Activated T-cell treated with anti-CD3 and anti-CD28 coated beads, Interleukin-2, amount 50 U/mL, for 4 hours (primary cell): ENCODE measurements around the gene KRTAP19-4. TPM values are rescaled to one million over a fixed set of nuclear protein-coding genes. Genes with fewer than 3 reads are reported as not detected.

Experiments
- ATAC-seq, 2 donors: fragments of 200-7000 bp; cut with Tn5 transposase; one replicate each; pipeline ENCODE4 v1.10.0; 2021
- DNase-seq: peaks from one replicate; pipeline ENCODE4 v3.0.0-alpha.2; 2020
- H3K27me3 Mint-ChIP-seq: one replicate; pipeline ENCODE4 v1.8.0; 2021; ENCODE audit warnings: low read depth, mixed read lengths
- H3K36me3 Mint-ChIP-seq: one replicate; pipeline ENCODE4 v1.8.0; 2022; ENCODE audit warnings: mixed read lengths; ENCODE audit not compliant: insufficient read depth
- H3K4me1 Mint-ChIP-seq: one replicate; pipeline ENCODE4 v1.8.0; 2021; ENCODE audit warnings: low read depth, mixed read lengths
- H3K4me3 Mint-ChIP-seq: one replicate; pipeline ENCODE4 v1.8.0; 2021; ENCODE audit warnings: mild to moderate bottlenecking, moderate library complexity, mixed read lengths
- H3K9me3 Mint-ChIP-seq: one replicate; pipeline ENCODE4 v1.8.0; 2021; ENCODE audit warnings: mixed read lengths
- total RNA-seq, 3 donors: library from RNA; stranded (reverse); gene quantifications; one replicate each; pipeline ENCODE4 v1.2.1, GENCODE V29; 2021

KRTAP19-4 gene
- total RNA-seq, 3 donors from 2014 or later, result not detected

GRCh38 chr21:30463713-30464112, 33.3 kb downstream of the KRTAP19-4 start:
- ATAC-seq, result no peak
- peaks cover 3% of the 10 kb centered on the region for H3K9me3 Mint-ChIP-seq
- H3K4me1 Mint-ChIP-seq, result no peaks in the 10 kb centered on the region
- peaks cover 5% of the 10 kb centered on the region for H3K27me3 Mint-ChIP-seq
- H3K4me3 Mint-ChIP-seq, result no peak overlapping the region
- no peak for DNase-seq
- H3K36me3 Mint-ChIP-seq, result no peaks in the 10 kb centered on the region

GRCh38 chr21:30448514-30448913, 48.5 kb downstream of the KRTAP19-4 start:
- H3K4me3 Mint-ChIP-seq, result no peak overlapping the region
- no peaks in the 10 kb centered on the region for H3K4me1 Mint-ChIP-seq
- peaks cover 2% of the 10 kb centered on the region for H3K27me3 Mint-ChIP-seq
- no peak for DNase-seq
- no peaks in the 10 kb centered on the region for H3K9me3 Mint-ChIP-seq
- no peak for ATAC-seq
- no peaks in the 10 kb centered on the region for H3K36me3 Mint-ChIP-seq

- Mint-ChIP-seq H3K27me3 (peaks cover 2% of the 10 kb centered on the region), H3K4me1 (no peaks in the 10 kb centered on the region), H3K36me3 (no peaks in the 10 kb centered on the region), H3K4me3 (no peak overlapping the region), H3K9me3 (no peaks in the 10 kb centered on the region)
- DNase-seq, result no peak
- ATAC-seq, result no peak
These were observed 49.9 kb downstream of the KRTAP19-4 start for GRCh38 chr21:30447056-30447455.

Other genes with a start within 250 kb of the KRTAP19-4 start
- gene KRTAP24-1, start 214.2 kb downstream of the KRTAP19-4 start, total RNA-seq, result not detected
- gene KRTAP25-1, start 207.7 kb downstream of the KRTAP19-4 start, total RNA-seq, result not detected
- not detected for gene KRTAP26-1, start 176.8 kb downstream of the KRTAP19-4 start, total RNA-seq
- gene KRTAP27-1, start 159.5 kb downstream of the KRTAP19-4 start, total RNA-seq, result not detected
- gene KRTAP23-1, start 148.6 kb downstream of the KRTAP19-4 start, total RNA-seq, result not detected
- not detected for gene KRTAP13-2, start 124.9 kb downstream of the KRTAP19-4 start, total RNA-seq
- gene KRTAP13-1, start 101.1 kb downstream of the KRTAP19-4 start, total RNA-seq, result not detected
- not detected for gene KRTAP13-3, start 71.2 kb downstream of the KRTAP19-4 start, total RNA-seq
- not detected for gene KRTAP13-4, start 66.9 kb downstream of the KRTAP19-4 start, total RNA-seq
- not detected for gene KRTAP15-1, start 56.9 kb downstream of the KRTAP19-4 start, total RNA-seq
- not detected for gene KRTAP19-1, start 16.8 kb downstream of the KRTAP19-4 start, total RNA-seq
- not detected for gene KRTAP19-2, start 9.7 kb downstream of the KRTAP19-4 start, total RNA-seq
- gene KRTAP19-3, start 5.2 kb downstream of the KRTAP19-4 start, total RNA-seq, result not detected
- not detected for gene KRTAP19-5, start 5.0 kb upstream of the KRTAP19-4 start, total RNA-seq
- gene KRTAP19-6, start 44.7 kb upstream of the KRTAP19-4 start, total RNA-seq, result not detected
- not detected for gene KRTAP19-7, start 64.1 kb upstream of the KRTAP19-4 start, total RNA-seq
- not detected for gene KRTAP22-2, start 93.2 kb upstream of the KRTAP19-4 start, total RNA-seq
- gene KRTAP6-3, start 95.3 kb upstream of the KRTAP19-4 start, total RNA-seq, result not detected
- gene KRTAP6-2, start 101.7 kb upstream of the KRTAP19-4 start, total RNA-seq, result not detected
- gene KRTAP22-1, start 103.9 kb upstream of the KRTAP19-4 start, total RNA-seq, result not detected
- not detected for gene KRTAP6-1, start 116.8 kb upstream of the KRTAP19-4 start, total RNA-seq
- not detected for gene KRTAP20-1, start 119.3 kb upstream of the KRTAP19-4 start, total RNA-seq
- not detected for gene KRTAP20-4, start 123.5 kb upstream of the KRTAP19-4 start, total RNA-seq
- not detected for gene KRTAP20-2, start 138.0 kb upstream of the KRTAP19-4 start, total RNA-seq
- gene KRTAP20-3, start 145.7 kb upstream of the KRTAP19-4 start, total RNA-seq, result not detected
- not detected for gene KRTAP21-3, start 221.6 kb upstream of the KRTAP19-4 start, total RNA-seq